H9 (cell line): Measurements from ENCODE around the gene CCDC86. TPM values are rescaled to one million over a fixed set of nuclear protein-coding genes. Genes with fewer than 3 reads are reported as not detected.

Source experiments
- DNase-seq: peaks from one replicate; pipeline ENCODE4 v3.0.0-alpha.2; 2017
- H2AFZ ChIP-seq: one replicate; pipeline ENCODE4 v1.6.1; 2013; ENCODE audit warnings: mild to moderate bottlenecking, low read length, control low read depth, moderate library complexity
- H2AK5ac ChIP-seq: 2 replicates; pipeline ENCODE4 v1.6.1; 2013; ENCODE audit warnings: low read length, control low read depth, mixed read lengths; ENCODE audit not compliant: insufficient read length
- H2BK120ac ChIP-seq: one replicate; pipeline ENCODE4 v1.6.1; 2013; ENCODE audit warnings: low read depth, mild to moderate bottlenecking, low read length, control low read depth, inconsistent platforms; ENCODE audit not compliant: poor library complexity, severe bottlenecking
- H2BK12ac ChIP-seq: 2 replicates; pipeline ENCODE4 v1.6.1; 2013; ENCODE audit warnings: low read length, control low read depth, mixed read lengths, low read depth; ENCODE audit not compliant: insufficient read length
- H2BK15ac ChIP-seq: 2 replicates; pipeline ENCODE4 v1.6.1; 2013; ENCODE audit warnings: low read depth, low read length, control low read depth
- H2BK20ac ChIP-seq: one replicate; pipeline ENCODE4 v1.6.1; 2013; ENCODE audit warnings: low read depth, mild to moderate bottlenecking, low read length, control low read depth, inconsistent platforms; ENCODE audit not compliant: poor library complexity, severe bottlenecking
- H2BK5ac ChIP-seq: 2 replicates; pipeline ENCODE4 v1.6.1; 2013; ENCODE audit warnings: low read length, control low read depth, mixed read lengths; ENCODE audit not compliant: insufficient read length
- H3K14ac ChIP-seq: 2 replicates; pipeline ENCODE4 v1.6.1; 2013; ENCODE audit warnings: low read length, control low read depth; ENCODE audit not compliant: insufficient read depth
- H3K18ac ChIP-seq: 2 replicates; pipeline ENCODE4 v1.6.1; 2013; ENCODE audit warnings: low read depth, mild to moderate bottlenecking, mixed read lengths, low read length, control low read depth; ENCODE audit not compliant: insufficient read length
- H3K23ac ChIP-seq: 2 replicates; pipeline ENCODE4 v1.6.1; 2013; ENCODE audit warnings: low read length, control low read depth, mixed read lengths, low read depth; ENCODE audit not compliant: insufficient read length
- H3K23me2 ChIP-seq: 2 replicates; pipeline ENCODE4 v1.6.1; 2013; ENCODE audit warnings: low read depth, mild to moderate bottlenecking, mixed read lengths, low read length, control low read depth; ENCODE audit not compliant: insufficient read length, poor library complexity, severe bottlenecking
- H3K27ac ChIP-seq: 2 replicates; pipeline ENCODE4 v1.5.1; 2013; ENCODE audit warnings: low read length, control low read depth, mixed read lengths, low read depth; ENCODE audit not compliant: insufficient read length
- H3K27me3 ChIP-seq: 2 replicates; pipeline ENCODE4 v1.6.1; 2013; ENCODE audit warnings: low read length, control low read depth, inconsistent platforms; ENCODE audit not compliant: insufficient read depth
- H3K4ac ChIP-seq: 2 replicates; pipeline ENCODE4 v1.6.1; 2013; ENCODE audit warnings: low read depth, mild to moderate bottlenecking, control low read depth, inconsistent platforms, low read length, moderate library complexity
- H3K4me1 ChIP-seq: 2 replicates; pipeline ENCODE4 v1.6.1; 2013; ENCODE audit warnings: low read length, control low read depth, inconsistent platforms; ENCODE audit not compliant: insufficient read depth
- H3K4me2 ChIP-seq: 2 replicates; pipeline ENCODE4 v1.6.1; 2013; ENCODE audit warnings: low read length, control low read depth, mixed read lengths; ENCODE audit not compliant: insufficient read length, insufficient read depth
- H3K56ac ChIP-seq: 2 replicates; pipeline ENCODE4 v1.6.1; 2013; ENCODE audit warnings: low read depth, mild to moderate bottlenecking, mixed read lengths, low read length, control low read depth; ENCODE audit not compliant: insufficient read length
- H3K79me1 ChIP-seq: 2 replicates; pipeline ENCODE4 v1.6.1; 2013; ENCODE audit warnings: low read depth, mild to moderate bottlenecking, moderate library complexity, low read length, control low read depth, inconsistent platforms; ENCODE audit not compliant: insufficient read depth, poor library complexity, severe bottlenecking
- H3K79me2 ChIP-seq: 2 replicates; pipeline ENCODE4 v1.6.1; 2013; ENCODE audit warnings: low read length, control low read depth, inconsistent platforms; ENCODE audit not compliant: insufficient read depth
- H3K9ac ChIP-seq: 2 replicates; pipeline ENCODE4 v1.6.1; 2013; ENCODE audit warnings: low read length, control low read depth, mixed read lengths; ENCODE audit not compliant: insufficient read length; ENCODE audit errors: extremely low read depth
- H3K9me3 ChIP-seq: one replicate; pipeline ENCODE4 v1.6.1; 2013; ENCODE audit warnings: low read depth, low read length, inconsistent platforms; ENCODE audit not compliant: control insufficient read depth
- H3T11ph ChIP-seq: one replicate; pipeline ENCODE4 v1.6.1; 2013; ENCODE audit warnings: mild to moderate bottlenecking, low read length, control low read depth, inconsistent platforms
- H4K20me1 ChIP-seq: one replicate; pipeline ENCODE4 v1.6.1; 2013; ENCODE audit not compliant: control insufficient read depth, insufficient read length, insufficient read depth
- H4K5ac ChIP-seq: 2 replicates; pipeline ENCODE4 v1.6.1; 2013; ENCODE audit warnings: low read depth, mild to moderate bottlenecking, mixed read lengths, low read length, control low read depth; ENCODE audit not compliant: insufficient read length
- H4K8ac ChIP-seq: replicated peaks from 2 replicates; pipeline ENCODE4 v1.6.1; 2013; ENCODE audit warnings: low read length, control low read depth, mixed read lengths, low read depth; ENCODE audit not compliant: insufficient read length
- H4K91ac ChIP-seq: 2 replicates; pipeline ENCODE4 v1.6.1; 2013; ENCODE audit warnings: low read depth, mild to moderate bottlenecking, moderate library complexity, mixed read lengths, low read length, control low read depth; ENCODE audit not compliant: insufficient read length
- H3K27ac Mint-ChIP-seq, 3 experiments: 2 replicates in 2 of 3; 3 replicates in 1 of 3; pipeline ENCODE4 v1.8.0; 2020 to 2021; ENCODE audit warnings: mixed read lengths in 3 of 3, mild to moderate bottlenecking in 1 of 3, moderate library complexity in 1 of 3
- H3K27me3 Mint-ChIP-seq: 2 replicates; pipeline ENCODE4 v1.8.0; 2021; ENCODE audit warnings: low read depth, mild to moderate bottlenecking, moderate library complexity, mixed read lengths
- H3K36me3 Mint-ChIP-seq, 3 experiments: 2 replicates in 2 of 3; 3 replicates in 1 of 3; pipeline ENCODE4 v1.8.0; 2020 to 2021; ENCODE audit warnings: low read depth in 3 of 3, mixed read lengths in 3 of 3; ENCODE audit not compliant: insufficient read depth in 1 of 3
- H3K4me1 Mint-ChIP-seq, 2 experiments: 2 replicates each; pipeline ENCODE4 v1.8.0; 2020; ENCODE audit warnings: mixed read lengths in 2 of 2
- H3K4me3 Mint-ChIP-seq, 2 experiments: 2 replicates in 1 of 2; 3 replicates in 1 of 2; pipeline ENCODE4 v1.8.0; 2020 to 2021; ENCODE audit warnings: mild to moderate bottlenecking in 2 of 2, mixed read lengths in 2 of 2, moderate library complexity in 1 of 2
- H3K9me3 Mint-ChIP-seq, 2 experiments: 2 replicates in 1 of 2; 3 replicates in 1 of 2; pipeline ENCODE4 v1.8.0; 2020; ENCODE audit warnings: mild to moderate bottlenecking in 2 of 2, mixed read lengths in 2 of 2, moderate library complexity in 1 of 2
- WGBS: extraction: QIAGEN DNeasy Blood & Tissue Kit; methylation state at CpG from one replicate; pipeline ENCODE4 v1.1.7; 2013; ENCODE audit warnings: missing lambda C conversion rate, low lambda C conversion rate, mixed read lengths; ENCODE audit not compliant: insufficient read length; ENCODE audit errors: extremely low coverage; 5-methylcytosine and 5-hydroxymethylcytosine counted together
- total RNA-seq: library from RNA; stranded (reverse); gene quantifications from 2 replicates; pipeline ENCODE4 v1.2.1, GENCODE V29; 2021
- TF ChIP-seq, protein P1 (sequence below): fragments of 200-600 bp; sonication (generic); conservative IDR thresholded peaks from 3 replicates; pipeline ENCODE4 v1.8.0; 2021; ENCODE audit warnings: antibody characterized with exemption, mild to moderate bottlenecking

The CCDC86 gene
- total RNA-seq, 1 experiment from 2014 or later: 82.3 TPM

DNA sequence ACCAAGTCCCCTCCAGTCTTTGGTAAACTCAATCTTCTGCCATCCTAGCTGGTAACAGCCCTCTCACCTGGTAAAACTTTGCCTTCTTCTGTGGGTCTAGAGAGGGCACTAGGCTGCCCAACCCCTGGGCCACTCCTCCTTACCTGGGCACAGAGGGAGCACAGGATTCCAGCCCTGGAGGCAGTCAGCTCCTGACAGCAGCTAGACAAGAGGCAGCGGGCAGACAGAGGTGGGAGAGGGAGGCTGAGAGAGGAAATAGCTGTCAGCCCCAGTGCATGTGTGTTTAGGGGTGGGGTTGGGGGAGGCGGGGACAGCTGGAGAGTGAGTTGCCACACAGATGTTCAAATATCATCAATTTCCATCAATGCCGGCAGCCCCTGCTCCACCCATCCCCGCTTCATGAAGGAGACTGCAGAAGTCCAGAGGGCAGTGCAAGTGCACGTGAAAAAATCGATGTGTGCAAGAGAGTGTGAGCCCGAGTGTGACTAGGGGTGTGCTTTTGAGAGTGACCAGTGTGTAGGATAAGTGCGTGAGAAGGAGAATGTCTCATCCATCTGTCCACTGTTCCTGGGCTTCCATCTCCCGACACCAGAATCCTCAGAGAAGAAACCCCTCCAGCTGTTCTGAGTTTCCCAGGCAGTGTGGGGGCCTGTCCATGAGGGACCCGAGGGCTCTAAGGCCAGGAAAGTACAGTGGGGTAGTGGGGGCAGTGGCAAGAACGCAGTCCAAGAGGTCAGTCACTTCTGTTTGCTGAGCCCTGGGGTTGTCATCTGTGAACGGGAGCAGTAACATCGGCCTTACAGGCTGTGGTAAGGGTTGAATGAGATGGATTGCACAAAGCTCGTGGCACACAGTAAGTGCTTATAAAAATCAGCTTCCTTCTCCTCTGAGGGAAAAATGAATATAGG is 14.1 kb downstream of the CCDC86 start, which contains the start of gene PTGDR2:
PTGDR2 (minus strand) TSS at position 225 of the 908 bp plus-strand sequence. CDS start 2,228 bp downstream, outside the sequence.
- Histone ChIP-seq H2AFZ (no peak within 1 kb of the TSS), H3K14ac (no peak within 1 kb of the TSS)
- WGBS: no CpG with 5 or more reads among the region's 14 CpGs

More for the DNA sequence above, 14.1 kb downstream of the CCDC86 start, which contains the start of gene PTGDR2:
- Histone ChIP-seq H3K4me1 (no peaks in the 10 kb centered on the region; the same call in 1 of the 2 replicates), H3K18ac (no peak within 1 kb of the TSS), H3K9me3 (no peaks in the 10 kb centered on the region), H3K27me3 (no peaks in the 10 kb centered on the region), H3K79me2 (no peaks in the 10 kb centered on the region), H3K79me1 (no peaks in the 10 kb centered on the region), H3K56ac (no peak within 1 kb of the TSS), H3K27ac (no peak within 1 kb of the TSS), H3K9ac (no peak within 1 kb of the TSS), H4K5ac (no peak within 1 kb of the TSS), H4K8ac (no peak within 1 kb of the TSS), H2BK5ac (no peak within 1 kb of the TSS), H3K23me2 (no peaks in the 10 kb centered on the region), H2BK12ac (no peak within 1 kb of the TSS), H2BK120ac (no peak within 1 kb of the TSS), H3K4ac (no peak within 1 kb of the TSS), H2AK5ac (no peak within 1 kb of the TSS), H3K4me2 (no peak within 1 kb of the TSS), H4K20me1 (no peaks in the 10 kb centered on the region), H3K23ac (no peak within 1 kb of the TSS), H2BK20ac (no peak within 1 kb of the TSS), H3T11ph (no peak within 1 kb of the TSS), H2BK15ac (no peak within 1 kb of the TSS), H4K91ac (no peak within 1 kb of the TSS)
- TF ChIP-seq, protein P1, sequence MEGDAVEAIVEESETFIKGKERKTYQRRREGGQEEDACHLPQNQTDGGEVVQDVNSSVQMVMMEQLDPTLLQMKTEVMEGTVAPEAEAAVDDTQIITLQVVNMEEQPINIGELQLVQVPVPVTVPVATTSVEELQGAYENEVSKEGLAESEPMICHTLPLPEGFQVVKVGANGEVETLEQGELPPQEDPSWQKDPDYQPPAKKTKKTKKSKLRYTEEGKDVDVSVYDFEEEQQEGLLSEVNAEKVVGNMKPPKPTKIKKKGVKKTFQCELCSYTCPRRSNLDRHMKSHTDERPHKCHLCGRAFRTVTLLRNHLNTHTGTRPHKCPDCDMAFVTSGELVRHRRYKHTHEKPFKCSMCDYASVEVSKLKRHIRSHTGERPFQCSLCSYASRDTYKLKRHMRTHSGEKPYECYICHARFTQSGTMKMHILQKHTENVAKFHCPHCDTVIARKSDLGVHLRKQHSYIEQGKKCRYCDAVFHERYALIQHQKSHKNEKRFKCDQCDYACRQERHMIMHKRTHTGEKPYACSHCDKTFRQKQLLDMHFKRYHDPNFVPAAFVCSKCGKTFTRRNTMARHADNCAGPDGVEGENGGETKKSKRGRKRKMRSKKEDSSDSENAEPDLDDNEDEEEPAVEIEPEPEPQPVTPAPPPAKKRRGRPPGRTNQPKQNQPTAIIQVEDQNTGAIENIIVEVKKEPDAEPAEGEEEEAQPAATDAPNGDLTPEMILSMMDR: no peak
- Mint-ChIP-seq H3K27ac (peak within 1 kb of the TSS in 1 of 3 experiments; percentile 70; a peak in 1 of 7 replicates), H3K4me1 (no peaks in the 10 kb centered on the region), H3K9me3 (no peaks in the 10 kb centered on the region), H3K36me3 (peaks cover 4 to 13% (median 12%) of the 10 kb centered on the region in 3 experiments; a peak in 5 of 7 replicates), H3K4me3 (no peak within 1 kb of the TSS), H3K27me3 (peaks cover 2% of the 10 kb centered on the region; the same call in 1 of the 2 replicates)
- DNase-seq: no peak
